HG03521 (cell line): ENCODE measurements around the gene TSPAN31.
A peak's percentile ranks its signal among the peaks of the same experiment; 100 is the strongest.

Experiments used
- ATAC-seq: cut with Tn5 transposase; IDR thresholded peaks from one replicate; pipeline ENCODE4 v1.9.1; 2021; ENCODE audit warnings: mild to moderate bottlenecking, moderate library complexity; ENCODE audit not compliant: unreplicated experiment

The TSPAN31 gene

DNA sequence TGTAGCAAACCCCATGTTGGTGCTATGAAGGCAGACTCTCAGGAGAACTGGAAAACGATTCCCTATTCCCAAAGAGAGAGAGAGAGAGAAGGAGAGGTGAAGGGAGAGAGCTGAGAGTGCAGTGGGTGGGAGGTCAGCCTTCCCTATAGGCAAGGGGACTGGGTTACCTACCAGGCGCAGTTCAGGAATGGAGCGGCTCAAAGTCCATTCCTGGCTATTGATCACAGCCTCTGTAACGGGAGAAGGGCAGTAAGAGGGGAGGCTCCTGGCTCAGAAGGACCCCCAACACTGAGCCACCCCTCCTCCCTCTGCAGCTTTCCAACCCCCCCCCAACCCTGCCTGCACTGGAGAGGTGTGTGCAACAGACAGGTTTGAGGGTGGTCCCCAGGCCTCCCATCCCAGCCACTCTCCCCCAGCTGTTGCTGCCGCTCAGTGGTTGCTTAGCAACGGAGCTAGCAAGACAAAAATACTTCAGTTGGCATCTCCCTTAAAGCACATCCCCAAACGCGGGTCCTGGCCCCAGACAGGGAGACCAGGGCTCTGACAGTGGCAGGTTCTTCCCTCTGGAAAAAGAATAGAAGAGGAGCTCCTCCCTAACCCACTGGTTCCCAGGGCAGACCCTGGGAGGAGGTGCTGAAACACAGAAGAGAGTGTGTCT, 9.5 kb upstream of the TSPAN31 start:
- no peak for ATAC-seq

- no peak for ATAC-seq
These were observed 8.7 kb upstream of the TSPAN31 start for GRCh38 chr12:57735952-57736740.

DNA sequence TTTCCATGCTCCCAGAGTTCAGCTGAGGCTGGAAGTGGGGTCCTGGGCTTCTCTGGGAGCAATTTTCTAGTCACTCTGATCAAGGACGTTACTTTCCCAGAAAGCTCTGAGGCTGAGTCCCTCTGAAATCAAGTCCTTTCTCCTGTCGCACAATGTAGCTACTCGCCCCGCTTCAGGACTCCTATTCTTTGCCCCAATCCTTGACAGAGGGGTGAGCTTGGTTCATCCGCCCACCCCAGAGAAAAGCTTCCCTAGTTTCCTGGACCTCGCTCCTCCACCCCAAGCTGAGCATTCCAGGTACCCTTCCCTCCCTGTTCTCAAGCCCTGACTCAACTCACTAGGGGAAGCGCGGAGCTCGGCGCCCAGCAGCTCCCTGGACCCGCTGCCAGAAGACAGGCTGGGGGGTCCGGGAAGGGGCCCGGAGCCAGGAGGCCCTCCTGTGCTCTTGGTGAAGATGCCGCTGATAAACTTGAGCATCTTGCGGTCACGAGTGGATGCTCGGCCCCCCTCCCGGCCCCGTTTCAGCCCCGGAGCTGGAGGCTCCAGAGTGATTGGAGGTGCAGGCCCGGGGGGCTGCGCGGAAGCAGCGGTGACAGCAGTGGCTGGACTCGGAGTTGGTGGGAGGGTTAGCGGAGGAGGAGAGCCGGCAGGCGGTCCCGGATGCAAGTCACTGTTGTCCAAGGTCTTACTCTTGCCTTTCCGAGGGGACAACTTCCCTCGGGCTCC, 7.9 kb upstream of the TSPAN31 start:
- ATAC-seq, result no peak

- ATAC-seq, result no peak
These were observed 7.1 kb upstream of the TSPAN31 start for GRCh38 chr12:57737467-57738460.

DNA sequence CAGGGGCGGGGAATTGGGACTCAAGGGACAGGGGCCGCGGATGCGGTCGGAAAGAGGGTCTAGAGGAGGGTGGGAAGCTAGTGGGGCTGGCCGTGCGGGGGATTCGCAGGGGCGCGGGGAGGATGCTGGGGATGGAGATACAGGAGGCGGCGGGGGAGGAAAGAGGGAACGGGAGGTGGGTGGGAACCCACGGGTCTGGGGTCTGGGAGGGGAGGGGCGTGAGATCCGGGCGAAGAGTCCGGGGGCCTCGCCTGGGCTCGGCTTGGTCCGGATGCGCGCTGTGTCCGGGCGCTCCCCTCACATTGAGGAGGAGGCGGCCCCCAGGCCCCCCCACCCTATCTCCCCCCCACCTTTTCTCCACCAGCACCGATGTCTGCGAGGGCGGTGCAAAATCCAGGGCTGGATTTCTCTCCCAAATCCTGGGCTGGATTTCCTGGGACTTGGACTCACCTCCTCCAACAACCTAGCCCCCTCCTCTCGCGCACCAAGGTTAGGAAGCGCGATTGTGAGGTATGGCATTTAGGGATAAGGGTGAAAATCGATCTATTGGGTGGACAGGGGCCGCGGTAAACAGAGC, 6.1 kb upstream of the TSPAN31 start, which contains the start of gene AGAP2:
Gene AGAP2, minus strand, starts transcription at position 82 of the 577 bp plus-strand sequence. CDS start 496 bp downstream, outside the sequence.
- no peak for ATAC-seq

DNA sequence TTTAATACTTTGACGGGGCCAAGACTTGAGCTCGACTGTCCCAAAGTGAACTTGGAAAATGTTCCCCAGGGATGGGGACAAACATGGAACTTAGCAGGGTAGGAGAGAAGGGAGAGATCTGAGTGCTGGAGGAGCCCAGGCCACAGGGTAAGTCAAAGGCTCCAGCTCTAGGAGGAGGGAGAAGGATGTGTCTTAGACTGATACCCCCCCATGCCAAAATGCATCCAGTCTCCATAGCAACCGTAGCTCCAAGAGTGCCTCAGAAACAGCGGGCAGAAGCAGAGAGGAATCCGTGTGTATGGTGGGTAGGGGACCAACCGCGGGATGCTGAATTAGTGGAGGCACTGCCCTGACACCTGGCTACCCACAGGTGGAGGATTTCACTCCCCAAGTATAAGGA, 5.5 kb upstream of the TSPAN31 start:
- no peak for ATAC-seq

DNA sequence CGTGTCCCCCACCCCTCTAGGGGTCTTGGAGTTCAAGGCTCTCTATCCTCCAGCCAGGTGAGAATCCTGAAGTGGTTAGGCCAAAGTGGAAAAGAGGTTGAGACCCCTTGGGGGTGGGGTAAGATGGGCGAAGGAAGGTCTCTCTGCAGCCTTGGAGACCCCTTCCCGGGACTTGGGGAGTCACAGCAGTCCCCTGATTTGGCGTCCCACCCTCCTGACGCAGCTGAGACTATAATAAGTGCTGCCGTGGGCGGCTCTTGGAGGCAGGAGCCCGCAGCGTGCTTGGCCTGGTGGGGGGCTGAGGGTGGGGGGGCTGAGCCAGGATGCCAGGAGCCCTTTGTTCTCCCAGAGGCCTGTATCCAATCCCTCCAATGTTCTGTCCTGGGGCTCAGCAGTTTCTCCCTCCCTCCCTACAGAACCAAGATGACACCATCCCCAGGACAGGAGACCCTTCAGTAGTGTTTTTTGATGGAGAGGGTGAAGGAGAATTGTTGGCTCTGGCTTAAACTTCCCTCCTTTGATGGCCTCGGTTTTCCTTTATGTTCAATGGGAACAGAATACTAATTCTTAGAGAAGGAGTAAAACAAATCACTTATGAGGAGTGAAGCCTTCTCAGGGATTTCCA, 4.8 kb upstream of the TSPAN31 start:
- no peak for ATAC-seq

DNA sequence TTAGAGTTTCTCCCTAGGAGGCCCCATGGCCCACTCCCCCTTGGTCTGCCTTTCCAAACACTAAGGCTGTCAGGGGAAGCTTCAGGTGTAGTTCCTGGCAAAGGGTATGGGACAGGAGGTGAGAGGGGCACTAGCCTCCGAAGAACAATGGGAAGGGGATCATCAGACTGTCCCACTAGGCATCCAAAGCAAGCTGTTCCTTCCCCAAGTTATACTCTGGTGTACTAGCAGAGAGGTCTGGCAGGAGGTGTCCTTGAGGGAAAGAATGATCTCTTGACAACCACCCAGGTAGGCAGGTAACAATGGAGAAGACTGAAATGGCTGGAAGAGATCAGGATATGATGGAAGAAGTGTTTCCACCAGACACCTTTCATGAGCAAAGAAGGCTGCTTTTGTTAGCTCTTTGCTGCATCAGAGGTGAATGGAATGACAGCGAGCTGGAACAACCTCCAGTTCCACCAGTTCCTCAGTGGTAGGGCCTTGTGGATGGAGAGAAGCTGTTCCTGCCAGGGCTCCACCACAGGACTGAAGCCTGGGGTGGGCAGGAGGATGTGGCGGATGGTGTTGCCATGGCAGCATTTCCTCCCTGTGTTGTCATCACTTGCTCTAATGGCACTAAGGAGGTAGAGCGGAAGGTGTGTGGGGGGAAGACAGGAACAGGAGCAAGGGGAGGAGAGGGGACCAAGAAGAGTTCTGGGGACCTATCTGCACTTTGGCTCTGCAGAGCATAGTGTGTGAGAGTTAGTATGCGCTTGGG, 4.0 kb upstream of the TSPAN31 start:
- peak; percentile 55 for ATAC-seq

DNA sequence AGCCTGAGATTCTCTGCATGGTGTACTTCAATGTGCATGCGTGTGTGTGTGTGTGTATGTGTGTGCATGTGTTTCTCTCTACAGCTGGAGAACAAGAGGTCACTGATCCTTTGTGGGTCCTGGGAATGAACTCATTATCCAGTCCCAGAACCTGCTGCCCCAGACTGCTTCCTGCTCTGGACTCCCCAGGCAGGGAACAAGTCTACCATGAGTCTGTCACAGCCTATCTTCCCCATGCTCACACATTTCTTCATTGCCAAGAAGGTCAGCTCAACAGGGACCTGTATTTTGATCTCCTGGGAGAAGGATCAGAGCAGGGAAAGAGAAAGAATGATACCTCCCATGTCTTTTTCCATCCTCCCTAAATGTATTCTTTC, 3.4 kb upstream of the TSPAN31 start:
- ATAC-seq, result no peak

DNA sequence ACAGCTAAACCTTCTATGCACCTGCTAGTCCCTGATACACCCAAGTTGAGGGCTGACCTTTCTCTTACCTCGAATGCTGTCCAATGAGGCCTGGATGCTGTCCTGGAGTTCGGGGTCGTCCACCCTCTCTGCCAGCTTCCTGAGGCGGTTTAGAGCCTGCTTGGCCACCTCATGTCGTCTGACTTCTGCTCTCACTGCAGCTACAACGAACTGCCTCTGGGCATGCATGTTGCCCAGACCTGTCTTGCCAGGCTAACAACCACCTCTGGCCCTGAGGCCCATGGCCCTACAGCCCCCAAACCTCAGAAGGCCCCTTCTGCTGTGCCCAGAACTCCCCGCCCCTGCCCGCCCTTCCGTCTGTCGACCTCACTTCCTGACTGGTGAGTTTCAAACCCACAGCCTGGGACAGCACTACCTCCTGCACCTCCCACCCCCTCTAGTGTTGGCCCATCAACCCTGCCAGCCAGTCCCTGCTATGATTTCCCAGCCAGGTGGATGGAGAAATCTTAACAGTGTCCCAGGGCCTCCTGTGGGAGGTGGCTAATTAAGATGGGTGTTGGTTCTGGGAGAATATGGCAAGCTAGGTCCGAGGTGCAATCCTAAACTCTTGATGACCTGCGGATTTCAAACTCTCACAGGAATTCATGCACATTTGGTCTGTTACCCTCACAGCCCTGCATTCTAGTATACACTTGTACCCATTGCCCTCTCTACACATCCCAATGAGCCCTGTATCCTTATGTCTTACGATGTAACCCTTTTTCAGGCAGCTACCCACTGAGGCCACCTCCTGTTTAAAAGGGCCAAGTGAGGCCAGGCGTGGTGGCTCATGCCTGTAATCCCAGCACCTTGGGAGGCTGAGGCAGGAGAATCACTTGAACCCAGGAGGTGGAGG, 2.7 kb upstream of the TSPAN31 start:
- peak; percentile 49 for ATAC-seq

- no peak for ATAC-seq
These were observed 1.1 kb upstream of the TSPAN31 start for GRCh38 chr12:57743769-57744168.

GRCh38 chr12:57744194-57744776, 554 bp upstream of the TSPAN31 start:
- ATAC-seq, result peak; percentile 24

- ATAC-seq, result no peak
These were observed 644 bp downstream of the TSPAN31 start for GRCh38 chr12:57745485-57745881.

GRCh38 chr12:57746025-57746424, 1.2 kb downstream of the TSPAN31 start:
- no peak for ATAC-seq

- ATAC-seq, result no peak
These were observed 4.2 kb downstream of the TSPAN31 start for GRCh38 chr12:57749061-57749460.

- no peak for ATAC-seq
These were observed 6.0 kb downstream of the TSPAN31 start for GRCh38 chr12:57750561-57751431.

GRCh38 chr12:57751432-57751787, 6.6 kb downstream of the TSPAN31 start:
- no peak for ATAC-seq
